Breast epithelium (tissue), 4 donors: Measurements from ENCODE around the gene RNF113B. TPM values are rescaled to one million over a fixed set of nuclear protein-coding genes. Genes with fewer than 3 reads are reported as not detected.

Experiments used
- DNase-seq, 2 donors: peaks; one replicate each; pipeline ENCODE4 v3.0.0-alpha.2; 2019; ENCODE audit warnings: low spot score in 2 of 2
- H3K27ac ChIP-seq, 2 donors: fragments of 200-600 bp; sonication (generic) in 1 of 2; one replicate each; pipeline ENCODE4 v1.5.1; 2016 to 2019; ENCODE audit warnings: mild to moderate bottlenecking in 1 of 2
- H3K27me3 ChIP-seq, 2 donors: fragments of 200-600 bp; sonication (generic) in 1 of 2; one replicate each; pipeline versions ENCODE4 v1.5.1 to v1.6.0; 2017 to 2019; ENCODE audit warnings: control low read depth in 1 of 2, mild to moderate bottlenecking in 1 of 2
- H3K36me3 ChIP-seq: fragments of 200-600 bp; one replicate; pipeline ENCODE4 v1.5.1; 2019
- H3K4me1 ChIP-seq, 2 donors: fragments of 200-600 bp; sonication (generic); one replicate each; pipeline ENCODE4 v1.5.1; 2016 to 2019; ENCODE audit warnings: control low read depth in 1 of 2
- H3K4me3 ChIP-seq, 3 donors: fragments of 200-600 bp; sonication (generic); 1 replicate in 2 of 3; 2 replicates in 1 of 3; pipeline ENCODE4 v1.5.1; 2016 to 2019; ENCODE audit warnings: mild to moderate bottlenecking in 3 of 3, moderate library complexity in 2 of 3
- H3K9me3 ChIP-seq, 2 donors: fragments of 200-600 bp; sonication (generic) in 1 of 2; one replicate each; pipeline ENCODE4 v1.5.1; 2016 to 2019; ENCODE audit warnings: control low read depth in 1 of 2
- CTCF ChIP-seq, 3 donors: fragments of 450-650 bp; IDR thresholded peaks; one replicate each; pipeline ENCODE4 v1.5.1; 2016 to 2017; ENCODE audit warnings: antibody characterized with exemption in 3 of 3, mild to moderate bottlenecking in 3 of 3, moderate library complexity in 3 of 3
- POLR2A ChIP-seq: fragments of 450-650 bp; IDR thresholded peaks from one replicate; pipeline ENCODE4 v1.6.1; 2016; ENCODE audit warnings: antibody characterized with exemption, mild to moderate bottlenecking, moderate library complexity
- POLR2AphosphoS5 ChIP-seq, 3 donors: sonication (generic); formaldehyde crosslinking; IDR thresholded peaks; one replicate each; pipeline ENCODE4 v1.6.1; 2017; ENCODE audit warnings: antibody characterized with exemption in 3 of 3
- intact Hi-C: fragments of 100-400 bp; cut with DNase I; formaldehyde crosslinking; loops from one replicate; pipeline ENCODE4 v1.15.1; 2023; ENCODE audit warnings: low total_unique reads
- total RNA-seq, 3 donors: library from RNA; depleted of rRNA; stranded (reverse); fragments of >200 nt; gene quantifications; one replicate each; pipeline ENCODE4 v1.1.0, GENCODE V29; 2016

RNF113B gene
- total RNA-seq, 3 donors from 2014 or later, result not detected

- H3K27me3 ChIP-seq, result no peaks in the 10 kb centered on the region
- peak in 1 of 2 donors; percentile 41 for DNase-seq
- no peak overlapping the region for H3K4me3 ChIP-seq
- no peaks in the 10 kb centered on the region for H3K36me3 ChIP-seq
- H3K9me3 ChIP-seq, result no peaks in the 10 kb centered on the region
- intact Hi-C loops, result no loop called here
- H3K27ac ChIP-seq, result peak overlapping the region; percentile 29 to 45
- peaks cover 6 to 10% of the 10 kb centered on the region in 2 donors for H3K4me1 ChIP-seq
- TF ChIP-seq POLR2AphosphoS5 (IDR thresholded peaks at IDR 0.05) (no peak), CTCF (IDR thresholded peaks at IDR 0.05) (no peak), POLR2A (no peak)
Measured at GRCh38 chr13:98214707-98215106, 37.6 kb upstream of the RNF113B start.

- Histone ChIP-seq H3K27ac (peak overlapping the region; percentile 29 to 45), H3K9me3 (no peaks in the 10 kb centered on the region), H3K36me3 (no peaks in the 10 kb centered on the region), H3K27me3 (no peaks in the 10 kb centered on the region), H3K4me1 (peaks cover 6 to 10% of the 10 kb centered on the region in 2 donors), H3K4me3 (no peak overlapping the region)
- DNase-seq, result no peak
- TF ChIP-seq POLR2A, result no peak
- no peak for TF ChIP-seq CTCF (IDR thresholded peaks at IDR 0.05)
- no peak for TF ChIP-seq POLR2AphosphoS5 (IDR thresholded peaks at IDR 0.05)
- intact Hi-C loops, result no loop called here
Measured at GRCh38 chr13:98214008-98214643, 37.1 kb upstream of the RNF113B start.

GRCh38 chr13:98213354-98213753 is 36.3 kb upstream of the RNF113B start:
- H3K9me3 ChIP-seq, result no peaks in the 10 kb centered on the region
- no peak for DNase-seq
- no peak overlapping the region for H3K4me3 ChIP-seq
- intact Hi-C loops, result no loop called here
- peaks cover 6 to 10% of the 10 kb centered on the region in 2 donors for H3K4me1 ChIP-seq
- no peak for TF ChIP-seq CTCF (IDR thresholded peaks at IDR 0.05)
- TF ChIP-seq POLR2AphosphoS5 (IDR thresholded peaks at IDR 0.05), result no peak
- TF ChIP-seq POLR2A, result no peak
- no peaks in the 10 kb centered on the region for H3K36me3 ChIP-seq
- no peak overlapping the region for H3K27ac ChIP-seq
- no peaks in the 10 kb centered on the region for H3K27me3 ChIP-seq

- DNase-seq, result no peak
- no peak for TF ChIP-seq CTCF (IDR thresholded peaks at IDR 0.05)
- intact Hi-C loops, result no loop called here
- Histone ChIP-seq H3K27ac (no peak overlapping the region), H3K9me3 (no peaks in the 10 kb centered on the region), H3K4me3 (no peak overlapping the region), H3K27me3 (no peaks in the 10 kb centered on the region), H3K36me3 (no peaks in the 10 kb centered on the region), H3K4me1 (peaks cover 6 to 10% of the 10 kb centered on the region in 2 donors)
Measured at GRCh38 chr13:98212763-98213162, 35.7 kb upstream of the RNF113B start.

- H3K27ac ChIP-seq, result no peak overlapping the region
- peaks cover 6 to 15% of the 10 kb centered on the region in 2 donors for H3K9me3 ChIP-seq
- no peak overlapping the region for H3K4me3 ChIP-seq
- H3K27me3 ChIP-seq, result no peaks in the 10 kb centered on the region
- intact Hi-C loops, result no loop called here
- H3K36me3 ChIP-seq, result no peaks in the 10 kb centered on the region
- DNase-seq, result no peak
- no peaks in the 10 kb centered on the region for H3K4me1 ChIP-seq
- TF ChIP-seq POLR2AphosphoS5 (IDR thresholded peaks at IDR 0.05) (no peak), CTCF (IDR thresholded peaks at IDR 0.05) (no peak), POLR2A (no peak)
Measured at GRCh38 chr13:98208606-98209005, 31.5 kb upstream of the RNF113B start.
